Left hindlimb (tissue), 1 donor: Measurements from ENCODE around the gene RAC3.

Source experiments
- DNase-seq: peaks from one replicate; pipeline ENCODE4 v3.0.0-alpha.2; 2018

Gene RAC3

GRCh38 chr17:82077617-82078358 lies 46.3 kb downstream of the RAC3 start:
- DNase-seq: no peak

- DNase-seq: no peak
Observed at GRCh38 chr17:82078433-82078832, 47.0 kb downstream of the RAC3 start.

GRCh38 chr17:82079001-82079677 lies 47.7 kb downstream of the RAC3 start:
- DNase-seq: no peak

- DNase-seq: no peak
Observed at GRCh38 chr17:82080048-82080788, 48.7 kb downstream of the RAC3 start.

DNA sequence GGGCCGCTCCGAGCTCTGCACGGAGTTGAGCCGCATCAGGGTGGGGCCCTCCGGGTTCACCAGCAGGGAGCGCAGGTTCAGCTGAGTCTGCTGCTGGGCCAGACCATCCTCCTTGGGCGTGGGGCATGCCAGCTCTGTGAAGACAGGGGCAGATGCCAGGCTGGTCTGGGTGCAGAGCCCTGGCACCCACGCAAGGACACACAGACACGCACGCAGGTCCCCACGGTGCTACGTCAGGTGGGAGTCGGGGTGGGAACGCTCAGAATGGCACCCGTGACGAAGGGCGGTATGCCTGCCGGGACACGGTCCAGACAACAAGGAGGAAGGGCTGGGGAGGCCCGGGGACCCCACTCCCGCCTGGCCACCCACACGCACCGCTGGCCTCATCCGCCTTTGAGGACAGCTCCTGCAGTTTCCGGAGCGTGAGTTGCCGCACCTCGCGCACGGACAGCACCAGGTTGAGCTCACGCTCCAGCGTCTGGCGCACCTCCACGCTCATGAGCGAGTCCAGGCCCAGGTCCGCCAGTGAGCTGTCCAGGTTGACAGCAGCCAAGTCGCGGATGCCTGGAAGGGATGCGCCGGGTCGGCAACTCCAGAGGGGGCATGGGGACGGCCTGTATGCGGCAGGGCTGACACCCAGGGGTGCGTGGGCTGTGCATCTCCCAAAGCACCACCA lies 49.4 kb downstream of the RAC3 start:
- DNase-seq: no peak

- no peak for DNase-seq
Observed at GRCh38 chr17:82081546-82081945, 50.1 kb downstream of the RAC3 start.

GRCh38 chr17:82081966-82082365 lies 50.5 kb downstream of the RAC3 start:
- no peak for DNase-seq

- DNase-seq: no peak
Observed at GRCh38 chr17:82082456-82082855, 51.0 kb downstream of the RAC3 start.

- no peak for DNase-seq
Observed at GRCh38 chr17:82083009-82083408, 51.5 kb downstream of the RAC3 start.
